8988T (cell line): Measurements from ENCODE around the gene GEMIN2.
A peak's percentile ranks its signal among the peaks of the same experiment; 100 is the strongest.
"Not testable (repeated sequence)": the region's sequence is repeated elsewhere in the genome, so short reads cannot be mapped to it uniquely, and the experiment has no call there.

Experiments used
- DNase-seq: peaks from one replicate; pipeline ENCODE4 v3.0.0; 2011

The GEMIN2 gene

DNA sequence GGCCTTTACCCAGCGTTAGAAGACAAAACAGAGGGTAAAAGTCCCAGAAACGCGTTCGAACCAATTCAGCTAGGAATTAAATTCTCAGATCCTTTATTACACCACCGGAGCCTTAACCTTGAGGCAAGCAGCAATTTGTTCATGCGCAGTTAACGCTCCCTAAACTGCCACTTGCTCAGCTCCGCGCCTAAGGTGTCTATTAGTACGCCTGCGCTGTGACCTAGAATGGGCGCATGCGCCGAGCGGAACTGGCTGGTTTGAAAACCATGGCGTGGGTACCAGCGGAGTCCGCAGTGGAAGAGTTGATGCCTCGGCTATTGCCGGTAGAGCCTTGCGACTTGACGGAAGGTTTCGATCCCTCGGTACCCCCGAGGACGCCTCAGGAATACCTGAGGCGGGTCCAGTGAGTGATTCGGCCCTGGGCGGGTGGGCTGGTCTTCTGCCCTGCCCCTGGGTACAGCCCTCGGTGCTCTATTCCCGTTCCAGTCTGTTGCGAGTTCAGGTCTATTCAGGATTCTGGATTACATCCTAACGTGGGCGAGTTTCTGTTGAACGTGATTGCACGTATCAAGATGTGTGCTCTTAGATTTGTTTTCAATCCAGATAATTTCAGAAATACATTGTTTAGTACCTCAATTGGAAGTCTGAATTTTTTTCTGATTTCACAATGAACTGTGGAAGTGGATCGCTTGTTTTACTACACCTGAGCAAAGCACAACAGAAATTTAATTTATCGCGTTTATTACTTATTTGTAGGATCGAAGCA is at the start of gene GEMIN2:
TSS of gene GEMIN2 (plus strand) at position 251 of the 766 bp plus-strand sequence. CDS start at position 267, 16 bp downstream.
- peak; percentile 56 for DNase-seq

DNA sequence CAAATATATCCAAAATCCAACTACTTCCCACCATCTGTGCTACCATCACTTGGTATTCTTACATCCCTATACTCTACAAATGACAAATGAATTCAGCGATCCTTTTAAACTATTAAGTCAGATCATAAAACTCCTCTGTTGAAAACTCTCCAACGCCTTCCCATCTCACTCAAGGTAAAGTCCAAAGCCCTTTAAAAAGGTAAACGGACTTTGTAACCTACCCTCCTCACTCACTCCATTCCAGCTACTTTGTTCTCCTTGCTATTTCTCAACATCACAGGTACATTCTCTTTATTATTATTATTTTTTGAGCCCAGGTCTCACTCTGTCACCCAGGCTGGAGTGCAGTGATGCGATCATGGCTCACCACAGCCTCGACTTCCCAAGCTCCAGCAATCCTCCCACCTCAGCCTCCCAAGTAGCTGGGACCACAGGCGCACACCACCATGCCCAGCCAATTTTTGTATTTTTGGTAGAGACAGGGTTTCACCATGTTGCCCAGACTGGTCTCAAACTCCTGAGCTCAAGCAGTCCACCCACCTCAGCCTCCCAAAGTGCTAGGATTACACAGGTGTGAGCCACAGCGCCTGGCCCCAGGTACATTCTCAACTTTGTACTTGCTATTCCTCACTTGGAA is 44.8 kb upstream of the GEMIN2 start:
- not testable (repeated sequence) for DNase-seq

DNA sequence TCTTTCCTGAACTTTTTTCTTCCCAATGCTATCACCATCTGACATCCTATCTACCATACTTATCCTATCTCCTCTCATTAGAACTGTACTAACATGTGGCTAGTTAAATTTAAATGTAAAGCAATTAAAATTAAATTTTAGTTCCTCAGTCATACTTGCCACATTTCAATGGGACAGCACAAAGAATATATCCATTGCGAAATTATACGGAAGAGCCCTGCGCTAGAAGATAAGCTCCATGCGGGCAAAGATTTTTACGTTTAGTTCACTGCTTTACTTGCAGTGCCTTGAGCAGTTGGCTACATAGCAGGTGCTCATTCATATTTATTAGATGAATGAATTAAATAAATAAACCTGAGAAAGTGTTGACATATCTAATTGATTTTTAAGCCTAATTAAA is 44.2 kb upstream of the GEMIN2 start:
- DNase-seq: no peak

DNA sequence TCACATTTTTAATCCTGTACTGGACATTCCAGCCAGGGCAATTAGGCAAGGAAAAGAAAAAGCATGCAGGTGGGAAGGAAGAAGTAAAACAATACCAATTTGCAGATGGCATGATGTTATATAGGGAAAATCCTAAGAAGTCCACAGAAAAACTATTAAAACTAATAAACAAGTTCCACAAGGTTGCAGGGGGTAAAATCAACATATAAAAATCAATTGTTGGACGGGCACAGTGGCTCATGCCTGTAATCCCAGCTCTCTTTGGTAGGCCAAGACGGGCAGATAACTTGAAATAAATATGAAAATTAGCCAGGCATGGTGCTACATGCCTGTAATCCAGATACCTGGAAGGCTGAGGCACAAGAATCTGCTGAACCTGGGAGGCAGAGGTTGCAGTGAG is 43.0 kb upstream of the GEMIN2 start:
- DNase-seq: no peak

DNA sequence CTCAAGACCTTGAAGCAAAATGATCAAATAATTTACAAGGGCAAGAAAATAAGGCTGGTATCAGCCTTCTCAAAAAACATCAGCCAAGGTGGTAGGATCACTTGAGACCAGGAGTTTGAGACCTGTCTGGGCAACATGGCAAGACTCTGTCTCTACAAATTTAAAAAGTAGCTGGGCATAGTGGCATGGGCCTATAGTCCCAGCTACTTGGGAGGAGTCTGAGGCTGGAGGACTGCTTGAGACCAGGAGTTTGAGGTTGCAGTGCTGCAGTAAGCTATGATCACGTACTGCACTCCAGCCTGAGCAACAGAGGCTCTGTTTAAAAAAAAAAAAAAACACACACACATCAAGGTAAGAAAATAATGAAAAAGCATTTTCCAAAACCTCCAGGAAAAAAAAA is 33.2 kb upstream of the GEMIN2 start:
- no peak for DNase-seq

DNA sequence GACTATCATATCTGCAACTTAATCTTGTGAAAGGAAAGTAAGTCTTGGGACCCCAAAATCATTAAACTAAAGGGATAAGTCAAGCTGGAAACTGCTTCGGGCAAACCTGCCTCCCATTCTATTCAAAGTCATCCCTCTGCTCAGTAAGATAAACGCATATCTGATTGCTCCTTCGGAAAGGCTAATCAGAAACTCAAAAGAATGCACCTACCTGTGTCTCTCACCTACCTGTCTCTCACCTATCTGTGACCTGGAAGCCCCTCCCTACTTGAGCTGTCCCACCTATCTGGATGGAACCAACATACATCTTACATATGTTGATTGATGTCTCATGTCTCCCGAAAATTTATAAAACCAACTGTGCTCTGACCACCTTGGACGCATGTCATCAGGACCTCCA is 31.0 kb upstream of the GEMIN2 start:
- DNase-seq: no peak

DNA sequence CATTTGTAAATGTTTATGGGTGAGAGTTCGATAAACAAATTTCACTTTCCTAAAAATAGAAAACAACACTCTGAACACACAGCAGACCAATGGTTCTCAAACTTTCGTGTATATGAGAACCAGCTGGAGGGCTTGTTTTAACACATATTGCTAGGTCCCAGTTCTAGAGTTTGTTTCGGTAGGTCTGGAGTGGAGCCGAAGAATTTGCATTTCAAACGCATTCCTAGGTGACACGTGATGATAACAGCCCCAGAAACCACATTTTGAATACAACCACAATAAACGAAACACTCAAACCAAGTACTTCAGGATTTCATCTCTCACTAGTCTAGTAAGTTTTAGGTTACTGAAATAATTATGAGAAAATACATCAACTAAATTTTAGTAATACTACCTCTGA is 28.2 kb upstream of the GEMIN2 start:
- no peak for DNase-seq

DNA sequence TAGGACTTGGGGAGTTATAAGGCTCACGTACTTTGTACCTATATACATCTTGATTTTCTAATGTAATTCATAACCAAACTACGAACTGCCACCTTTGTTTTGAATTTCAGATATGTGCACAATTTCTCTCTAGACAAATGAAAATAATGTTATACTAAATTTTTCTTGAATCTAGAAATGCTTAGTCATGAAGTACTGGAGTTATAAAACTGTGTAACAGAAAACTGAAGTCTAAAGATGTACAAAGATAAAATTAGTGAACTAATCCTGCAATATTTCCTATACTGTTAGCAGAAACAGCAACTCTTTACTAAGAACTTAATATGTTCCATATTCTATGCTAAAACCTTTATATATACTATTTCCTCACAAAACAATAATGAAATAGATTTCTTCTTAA is 26.6 kb upstream of the GEMIN2 start:
- no peak for DNase-seq

GRCh38 chr14:39090548-39091111 is 23.5 kb upstream of the GEMIN2 start:
- DNase-seq: no peak

- DNase-seq: no peak
Measured at GRCh38 chr14:39091716-39092115, 22.4 kb upstream of the GEMIN2 start.

GRCh38 chr14:39094515-39094914 is 19.6 kb upstream of the GEMIN2 start:
- no peak for DNase-seq

DNA sequence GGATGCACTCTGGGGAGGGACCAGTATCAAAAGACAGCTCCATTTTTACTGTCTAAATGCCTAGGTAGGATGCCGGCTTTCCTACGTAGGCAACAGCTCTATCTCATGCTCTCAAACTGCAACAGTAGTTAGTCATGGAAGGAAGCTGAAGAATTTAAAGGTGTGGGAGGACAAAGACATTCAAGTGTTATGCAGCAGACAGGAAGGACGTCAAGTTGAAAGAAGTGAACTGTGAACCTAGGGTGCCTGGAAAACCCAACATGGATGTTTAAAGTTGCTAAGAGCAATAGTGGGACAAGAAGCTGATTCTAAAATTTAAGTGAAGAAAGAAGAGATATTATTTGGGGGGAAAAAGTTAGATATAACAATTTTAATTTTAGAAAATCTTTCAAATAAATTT is 17.0 kb upstream of the GEMIN2 start:
- peak; percentile 34 for DNase-seq

GRCh38 chr14:39099215-39099614 is 14.9 kb upstream of the GEMIN2 start:
- not testable (repeated sequence) for DNase-seq

DNA sequence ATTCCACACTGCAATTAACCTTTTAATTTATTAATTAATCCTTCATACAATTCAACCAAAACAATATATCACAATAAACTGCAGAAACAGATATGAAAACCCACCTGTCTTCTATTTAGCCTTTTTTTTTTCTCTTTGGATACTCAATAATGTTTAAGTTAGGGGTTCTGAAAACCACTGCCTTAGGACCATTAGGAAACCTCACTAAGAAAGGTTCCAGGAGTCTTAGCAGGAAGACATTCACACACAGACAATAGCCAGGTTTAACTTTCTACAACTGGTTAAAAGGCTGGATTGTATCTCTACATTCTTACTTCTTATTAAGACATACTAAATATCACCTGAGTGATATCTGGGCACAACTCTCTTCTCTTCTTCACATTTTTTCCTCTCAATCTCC is 14.4 kb upstream of the GEMIN2 start:
- DNase-seq: no peak

GRCh38 chr14:39102265-39102968 is 11.7 kb upstream of the GEMIN2 start:
- DNase-seq: no peak

DNA sequence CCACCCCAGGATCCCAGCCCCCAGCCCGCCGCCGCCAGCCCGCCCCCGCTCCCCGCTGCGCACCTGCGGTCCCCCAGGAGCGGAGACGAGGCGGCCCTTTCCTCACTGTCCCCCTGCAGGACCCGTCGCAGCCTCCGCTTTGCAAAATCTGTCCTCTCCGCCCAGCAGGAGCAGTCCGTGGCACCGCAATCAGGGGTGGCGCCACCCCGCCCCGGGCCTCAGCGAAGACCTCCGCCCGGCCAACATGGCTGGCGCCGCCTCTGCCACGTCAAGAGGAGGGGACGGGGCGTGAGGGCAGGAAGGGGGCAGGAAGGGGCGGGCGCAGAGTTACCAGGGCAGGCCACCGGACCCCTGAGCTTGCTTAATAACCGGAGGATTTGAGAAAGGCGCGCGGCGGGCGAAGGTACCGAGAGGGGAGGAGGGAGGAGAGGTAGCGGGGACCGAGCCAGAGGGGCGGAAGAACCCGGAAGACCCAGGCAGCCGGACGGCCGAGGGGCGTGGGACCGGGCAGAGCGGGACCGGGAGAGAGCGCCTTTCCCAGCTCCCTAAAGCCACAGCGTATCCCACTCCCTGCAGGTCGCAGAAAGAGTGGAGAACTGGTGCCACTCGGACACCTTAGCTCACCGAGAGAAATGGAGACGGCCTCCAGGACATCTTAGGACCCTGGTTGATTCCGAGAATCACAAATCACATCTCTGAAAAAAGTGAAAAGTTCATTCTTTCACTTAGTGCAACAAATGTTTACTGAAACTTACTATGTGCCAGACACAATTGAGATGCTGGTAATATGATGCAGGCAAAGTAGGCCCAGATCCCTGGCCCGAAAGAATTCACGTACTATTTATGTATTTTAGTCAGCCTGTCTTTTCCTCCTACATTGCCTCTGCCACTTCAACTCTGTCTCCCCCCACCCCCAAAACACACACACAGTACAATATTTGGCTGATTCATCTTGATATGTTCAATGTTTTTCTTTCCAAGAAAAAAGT is 10.9 kb upstream of the GEMIN2 start, which contains the start of gene SEC23A:
TSS of gene SEC23A (minus strand) at position 267 of the 989 bp plus-strand sequence. CDS start 7,117 bp downstream, outside the sequence.
- peak; percentile 60 for DNase-seq

DNA sequence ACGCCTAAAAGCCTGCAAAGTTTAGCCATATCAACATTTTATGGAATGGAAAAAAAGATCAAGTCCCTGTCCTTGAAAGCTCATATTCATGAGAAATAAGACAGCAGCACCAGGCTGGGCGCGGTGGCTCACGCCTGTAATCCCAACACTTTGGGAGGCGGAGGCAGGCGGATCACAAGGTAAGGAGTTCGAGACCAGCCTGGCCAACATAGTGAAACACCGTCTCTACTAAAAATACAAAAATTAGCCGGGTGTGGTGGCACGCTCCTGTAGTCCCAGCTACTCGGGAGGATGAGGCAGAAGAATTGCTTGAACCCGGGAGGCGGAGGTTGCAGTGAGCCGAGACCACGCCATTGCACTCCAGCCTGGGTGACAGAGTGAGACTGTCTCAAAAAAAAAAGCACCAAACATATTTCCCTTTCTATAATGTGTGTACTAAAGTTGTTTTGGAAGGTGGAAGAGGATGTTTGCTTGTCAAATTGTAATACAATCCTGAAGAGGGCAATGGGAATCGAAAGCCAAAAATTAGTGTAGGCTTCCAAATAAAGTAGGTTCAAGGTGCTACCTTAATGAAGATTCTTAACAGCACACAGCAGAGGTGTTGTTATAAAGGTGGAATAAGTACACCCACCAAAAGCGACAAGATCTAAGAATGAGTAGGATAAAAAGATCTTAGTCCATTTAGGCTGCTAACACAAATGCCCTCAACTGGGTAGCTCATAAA is 9.9 kb upstream of the GEMIN2 start:
- not testable (repeated sequence) for DNase-seq

DNA sequence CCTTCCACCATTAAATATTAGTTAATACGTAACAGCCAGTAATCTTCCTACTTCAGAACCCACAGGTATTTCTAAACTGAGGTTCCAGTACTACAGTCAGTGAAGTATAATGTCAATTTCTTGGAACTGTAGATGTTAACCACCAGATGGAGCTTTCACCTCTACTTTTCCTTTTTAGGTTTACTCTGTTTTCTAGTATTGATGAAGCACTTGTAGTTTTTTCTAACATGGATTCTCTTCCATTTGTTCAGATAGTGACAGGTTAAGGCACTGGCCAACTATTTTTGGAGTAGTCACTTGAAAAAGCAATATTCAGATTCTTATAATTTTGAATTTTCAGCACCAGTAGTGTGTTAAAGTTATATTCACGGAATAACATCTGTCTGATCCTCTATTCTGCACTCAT is 6.5 kb upstream of the GEMIN2 start:
- DNase-seq: peak; percentile 52

DNA sequence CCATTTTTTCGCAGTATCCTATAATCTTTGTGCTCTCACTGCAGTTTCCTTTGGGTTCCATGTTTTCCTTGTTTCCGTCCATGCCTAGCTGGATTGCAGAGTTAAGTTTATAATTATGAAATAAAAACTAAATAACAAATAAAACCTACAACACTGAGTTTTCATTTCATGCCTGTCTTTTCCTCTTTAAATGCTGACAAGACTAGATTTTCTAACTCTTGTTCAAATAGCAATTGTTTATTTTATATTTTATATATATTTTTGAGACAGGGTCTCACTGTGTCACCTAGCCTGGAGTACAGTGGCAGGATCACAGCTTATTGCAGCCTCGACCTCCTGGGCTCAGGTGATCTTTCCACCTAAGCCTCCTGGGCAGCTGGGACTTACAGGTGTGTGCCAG is 5.3 kb upstream of the GEMIN2 start:
- no peak for DNase-seq

GRCh38 chr14:39109893-39110715 is 4.0 kb upstream of the GEMIN2 start:
- no peak for DNase-seq

DNA sequence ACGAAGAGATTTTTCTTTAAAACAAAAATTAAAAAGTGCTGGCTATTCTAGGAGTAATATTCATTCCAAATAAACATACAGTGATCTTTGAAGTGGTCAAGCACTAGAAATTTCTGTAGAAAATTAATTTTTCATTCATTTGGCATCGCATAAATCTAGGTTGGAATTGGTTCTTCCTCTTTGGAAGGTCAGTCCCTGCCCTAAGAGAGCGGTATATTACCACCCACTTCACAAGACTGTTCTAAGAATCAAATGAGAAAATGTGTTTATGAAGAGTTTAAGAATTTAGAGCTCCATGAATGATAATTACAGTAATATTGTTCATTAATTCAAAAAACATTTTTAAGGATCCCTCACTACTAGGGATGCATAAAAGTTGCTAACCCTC is 444 bp upstream of the GEMIN2 start:
- DNase-seq: no peak
